H1 (cell line): Measurements from ENCODE around the gene KIF25. TPM values are rescaled to one million over a fixed set of nuclear protein-coding genes. Genes with fewer than 3 reads are reported as not detected.

ENCODE experiments used
- CTCF ChIA-PET: fragments of 300-600 bp; sonication (Branson Sonifier 250); formaldehyde crosslinking; loops from one replicate; lab custom pipeline; 2021; ENCODE audit not compliant: partially characterized antibody; lab: Charles Lee
- POLR2A ChIA-PET: fragments of 300-600 bp; sonication (Branson Sonifier 250); formaldehyde crosslinking; loops from one replicate; lab custom pipeline; 2021; ENCODE audit warnings: inconsistent platforms; ENCODE audit not compliant: partially characterized antibody; lab: Charles Lee
- DNase-seq, 2 experiments: peaks; one replicate each; pipeline versions ENCODE4 v3.0.0 to v3.0.0-alpha.2; 2010 to 2022; ENCODE audit warnings: low spot score in 2 of 2, low read depth in 1 of 2, mixed read lengths in 1 of 2
- FAIRE-seq: peaks from 2 replicates; lab custom pipeline; 2011; peaks lifted over from hg19 to GRCh38; lab: Jason Lieb, UNC
- H2AFZ ChIP-seq: 2 replicates; pipeline ENCODE4 v1.8.1; 2012; ENCODE audit warnings: low read length, inconsistent platforms
- H2AK5ac ChIP-seq: 2 replicates; pipeline ENCODE4 v1.6.1; 2013; ENCODE audit warnings: low read depth, low read length
- H2BK120ac ChIP-seq: replicated peaks from 2 replicates; pipeline ENCODE3; 2013; ENCODE audit warnings: low read depth, low read length, inconsistent platforms
- H2BK12ac ChIP-seq: 2 replicates; pipeline ENCODE4 v1.6.1; 2013; ENCODE audit warnings: low read depth, low read length
- H2BK15ac ChIP-seq: 2 replicates; pipeline ENCODE4 v1.6.1; 2013; ENCODE audit warnings: low read length
- H2BK20ac ChIP-seq: 2 replicates; pipeline ENCODE4 v1.6.1; 2013; ENCODE audit warnings: low read length
- H2BK5ac ChIP-seq: 2 replicates; pipeline ENCODE4 v1.6.1; 2013; ENCODE audit warnings: low read depth, low read length
- H3K14ac ChIP-seq: 2 replicates; pipeline ENCODE4 v1.6.1; 2013; ENCODE audit warnings: inconsistent platforms; ENCODE audit not compliant: insufficient read length
- H3K18ac ChIP-seq: 2 replicates; pipeline ENCODE4 v1.6.1; 2013; ENCODE audit warnings: low read length; ENCODE audit errors: extremely low read depth
- H3K23ac ChIP-seq: 2 replicates; pipeline ENCODE4 v1.6.1; 2013; ENCODE audit warnings: inconsistent platforms; ENCODE audit not compliant: insufficient read length
- H3K23me2 ChIP-seq: 2 replicates; pipeline ENCODE4 v1.6.1; 2013; ENCODE audit warnings: low read depth, low read length
- H3K27ac ChIP-seq: 2 replicates; pipeline ENCODE4 v1.6.1; 2011; ENCODE audit warnings: low read depth, low read length, inconsistent platforms
- H3K27me3 ChIP-seq, 4 experiments: replicated peaks in 1 of 4; 1 replicate in 1 of 4; 2 replicates in 3 of 4; pipeline versions ENCODE4 v1.6.1 to v1.8.1; 2011 to 2013; ENCODE audit warnings: low read length in 3 of 4, mild to moderate bottlenecking in 3 of 4, inconsistent platforms in 2 of 4, mixed read lengths in 2 of 4, moderate library complexity in 1 of 4; ENCODE audit not compliant: control insufficient read depth in 3 of 4, insufficient read depth in 3 of 4; ENCODE audit errors: extremely low read depth in 1 of 4
- H3K36me3 ChIP-seq, 4 experiments: 2 replicates each; pipeline versions ENCODE4 v1.6.1 to v1.8.1; 2011 to 2013; ENCODE audit warnings: mild to moderate bottlenecking in 4 of 4, low read length in 3 of 4, moderate library complexity in 2 of 4, control low read depth in 1 of 4, inconsistent platforms in 1 of 4; ENCODE audit not compliant: insufficient read depth in 4 of 4, control insufficient read depth in 2 of 4
- H3K4ac ChIP-seq: replicated peaks from 2 replicates; pipeline ENCODE3; 2013; ENCODE audit warnings: low read length, low read depth, mixed read lengths, inconsistent platforms; ENCODE audit not compliant: insufficient read length
- H3K4me1 ChIP-seq, 4 experiments: replicated peaks in 1 of 4; 1 replicate in 1 of 4; 2 replicates in 3 of 4; pipeline versions ENCODE4 v1.6.1 to v1.8.1; 2011 to 2013; ENCODE audit warnings: low read length in 3 of 4, inconsistent platforms in 2 of 4, mixed read lengths in 1 of 4; ENCODE audit not compliant: insufficient read depth in 4 of 4, control insufficient read depth in 3 of 4
- H3K4me2 ChIP-seq, 2 experiments: 2 replicates each; pipeline versions ENCODE4 v1.6.1 to v1.8.1; 2011 to 2013; ENCODE audit warnings: low read depth in 2 of 2, low read length in 2 of 2, control low read depth in 1 of 2, inconsistent platforms in 1 of 2, mild to moderate bottlenecking in 1 of 2; ENCODE audit not compliant: insufficient read depth in 1 of 2
- H3K4me3 ChIP-seq, 4 experiments: fragments of 200-600, 300-600 bp in 1 of 4; sonication (generic), shearing (Covaris generic), sonication (Bioruptor Twin) in 1 of 4; 2 replicates each; pipeline versions ENCODE4 v1.5.1 to v1.8.1; 2011 to 2016; ENCODE audit warnings: low read length in 4 of 4, low read depth in 3 of 4, control low read depth in 2 of 4, inconsistent platforms in 2 of 4, mild to moderate bottlenecking in 2 of 4, mixed read lengths in 1 of 4, moderate library complexity in 1 of 4; ENCODE audit not compliant: insufficient read depth in 2 of 4; ENCODE audit errors: extremely low read depth in 1 of 4
- H3K56ac ChIP-seq: replicated peaks from 2 replicates; pipeline ENCODE3; 2013; ENCODE audit warnings: low read depth, mild to moderate bottlenecking, mixed read lengths, low read length, inconsistent platforms; ENCODE audit not compliant: insufficient read length
- H3K79me1 ChIP-seq: 2 replicates; pipeline ENCODE4 v1.6.1; 2013; ENCODE audit warnings: low read depth, low read length, control low read depth
- H3K79me2 ChIP-seq, 2 experiments: 2 replicates each; pipeline versions ENCODE4 v1.6.1 to v1.8.1; 2012 to 2013; ENCODE audit warnings: low read length in 2 of 2, mild to moderate bottlenecking in 2 of 2, inconsistent platforms in 1 of 2; ENCODE audit not compliant: insufficient read depth in 2 of 2, control insufficient read depth in 1 of 2
- H3K9ac ChIP-seq, 4 experiments: replicated peaks in 1 of 4; 1 replicate in 1 of 4; 2 replicates in 3 of 4; pipeline versions ENCODE4 v1.6.1 to v1.8.1; 2011 to 2013; ENCODE audit warnings: low read depth in 3 of 4, low read length in 3 of 4, control low read depth in 2 of 4, mild to moderate bottlenecking in 2 of 4, moderate library complexity in 2 of 4, inconsistent platforms in 1 of 4; ENCODE audit errors: extremely low read depth in 1 of 4
- H3K9me3 ChIP-seq, 2 experiments: 2 replicates each; pipeline versions ENCODE4 v1.6.1 to v1.8.1; 2012 to 2013; ENCODE audit warnings: mild to moderate bottlenecking in 2 of 2, moderate library complexity in 2 of 2, control low read depth in 1 of 2, inconsistent platforms in 1 of 2, low read depth in 1 of 2, low read length in 1 of 2, mixed read lengths in 1 of 2; ENCODE audit not compliant: insufficient read depth in 2 of 2
- H4K20me1 ChIP-seq, 2 experiments: replicated peaks in 1 of 2; 2 replicates each; pipeline versions ENCODE3 to v1.8.1; 2011 to 2013; ENCODE audit warnings: inconsistent platforms in 2 of 2, low read length in 2 of 2, mild to moderate bottlenecking in 1 of 2; ENCODE audit not compliant: insufficient read depth in 2 of 2, control insufficient read depth in 1 of 2
- H4K5ac ChIP-seq: 2 replicates; pipeline ENCODE4 v1.6.1; 2013; ENCODE audit warnings: low read length, low read depth, mixed read lengths, inconsistent platforms; ENCODE audit not compliant: insufficient read length
- H4K8ac ChIP-seq: 2 replicates; pipeline ENCODE4 v1.8.0; 2013; ENCODE audit warnings: mild to moderate bottlenecking, moderate library complexity, low read length, inconsistent platforms; ENCODE audit not compliant: insufficient read depth; ENCODE audit errors: extremely low read depth
- H4K91ac ChIP-seq: replicated peaks from 2 replicates; pipeline ENCODE3; 2013; ENCODE audit warnings: low read length, mixed read lengths, inconsistent platforms; ENCODE audit not compliant: insufficient read length
- YY1 ChIP-seq: IDR thresholded peaks from 2 replicates; pipeline ENCODE4 v1.6.1; 2011; ENCODE audit warnings: low read depth, mild to moderate bottlenecking, low read length
- WGBS, 2 experiments: shearing (Covaris generic) in 1 of 2; methylation state at CpG; one replicate each; pipeline versions ENCODE4 v1.1.6 to v1.1.7; 2013 to 2015; ENCODE audit warnings: low lambda C conversion rate in 2 of 2, mixed read lengths in 2 of 2, inconsistent platforms in 1 of 2, low coverage in 1 of 2, missing lambda C conversion rate in 1 of 2; ENCODE audit not compliant: insufficient replicate concordance in 2 of 2, insufficient coverage in 1 of 2, insufficient read length in 1 of 2; ENCODE audit errors: extremely low coverage in 1 of 2, missing lambda C conversion rate in 1 of 2; 5-methylcytosine and 5-hydroxymethylcytosine counted together
- polyA plus RNA-seq, 7 experiments: library from polyadenylated mRNA; depleted of rRNA in 3 of 7; stranded (reverse) in 5 of 7; unstranded in 2 of 7; fragments of >200 nt in 5 of 7; fragments of 200-250 nt in 2 of 7; gene quantifications; 1 replicate in 5 of 7; 2 replicates in 1 of 7; 4 replicates in 1 of 7; pipeline versions ENCODE4 v1.2.1 to v1.2.3, GENCODE V29; 2011 to 2013; ENCODE audit warnings: missing spikeins in 2 of 7, mixed read lengths in 2 of 7
- total RNA-seq: library from RNA; stranded (reverse); fragmentation: NEBNext Ultra II Directional; extraction: Animal tissue kit (Norgen Biotek cat#: 25700); gene quantifications from 2 replicates; pipeline ENCODE4 v1.2.1, GENCODE V29; 2021

KIF25 gene
- total and polyA plus RNA-seq, 2 of the 8 experiments (the other 6 are each of a cell fraction or from before 2014, with no cell fraction given), result 1.5 to 2.0 TPM

DNA sequence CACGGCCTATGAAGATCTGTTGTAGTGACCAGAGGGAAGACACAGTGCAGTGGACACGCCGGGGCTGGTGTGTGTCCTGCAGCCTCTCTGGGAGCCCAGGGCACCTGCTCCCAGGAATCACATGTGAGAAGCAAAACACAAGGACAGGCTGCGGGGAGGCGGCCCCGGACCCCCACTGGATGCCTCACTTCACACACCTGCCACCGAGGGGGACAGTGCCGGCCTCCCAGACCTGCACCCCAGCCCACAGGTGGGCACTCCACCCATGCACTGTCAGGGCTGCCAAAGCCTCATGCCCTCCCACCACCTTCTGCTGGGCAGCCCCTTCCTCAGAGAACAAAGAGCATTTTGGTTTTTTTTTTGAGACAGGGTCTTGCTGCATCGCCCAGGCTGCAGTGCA is 54.2 kb downstream of the KIF25 start:
- Histone ChIP-seq H3K79me1 (no peaks in the 10 kb centered on the region), H3K23ac (no peak overlapping the region), H3K18ac (no peak overlapping the region), H3K27me3 (no peaks in the 10 kb centered on the region; a peak in 1 of 7 replicates), H4K5ac (no peak overlapping the region), H2AFZ (no peak overlapping the region), H2BK120ac (no peak overlapping the region), H3K27ac (no peak overlapping the region), H3K4ac (no peak overlapping the region), H3K36me3 (no peaks in the 10 kb centered on the region; a peak in 1 of 8 replicates), H3K79me2 (no peaks in the 10 kb centered on the region), H2BK20ac (no peak overlapping the region), H2BK5ac (no peak overlapping the region), H2AK5ac (no peak overlapping the region), H4K91ac (no peak overlapping the region), H4K20me1 (no peaks in the 10 kb centered on the region), H3K9ac (no peak overlapping the region), H2BK15ac (0 out of 2 replicates have a peak overlapping the region, but pooled peaks have one; percentile 61), H3K23me2 (no peaks in the 10 kb centered on the region), H2BK12ac (no peak overlapping the region), H3K56ac (no peak overlapping the region), H3K4me3 (no peak overlapping the region), H3K9me3 (no peaks in the 10 kb centered on the region), H3K14ac (no peak overlapping the region), H3K4me2 (no peak overlapping the region), H4K8ac (peak overlapping the region; percentile 21; the same call in 1 of the 2 replicates), H3K4me1 (no peaks in the 10 kb centered on the region; a peak in 3 of 7 replicates)
- FAIRE-seq (no peak), DNase-seq (no peak)
- ChIA-PET POLR2A (no interaction called here), CTCF (interaction anchor here (1.0 kb wide), 1 partner anchor 22 kb away, joined by 3 read pairs; no protein-coding TSS in a partner anchor)
- WGBS, 2 experiments, result 91% methylated on average over 9 of the region's 9 CpGs; no CpG with 5 or more reads in 1 of the 2 experiments
- no peak for TF ChIP-seq YY1
